Measurements from ENCODE around the gene PLA2G15.
"Not testable (repeated sequence)": the region's sequence is repeated elsewhere in the genome, so short reads cannot be mapped to it uniquely, and the experiment has no call there.

The PLA2G15 gene

DNA sequence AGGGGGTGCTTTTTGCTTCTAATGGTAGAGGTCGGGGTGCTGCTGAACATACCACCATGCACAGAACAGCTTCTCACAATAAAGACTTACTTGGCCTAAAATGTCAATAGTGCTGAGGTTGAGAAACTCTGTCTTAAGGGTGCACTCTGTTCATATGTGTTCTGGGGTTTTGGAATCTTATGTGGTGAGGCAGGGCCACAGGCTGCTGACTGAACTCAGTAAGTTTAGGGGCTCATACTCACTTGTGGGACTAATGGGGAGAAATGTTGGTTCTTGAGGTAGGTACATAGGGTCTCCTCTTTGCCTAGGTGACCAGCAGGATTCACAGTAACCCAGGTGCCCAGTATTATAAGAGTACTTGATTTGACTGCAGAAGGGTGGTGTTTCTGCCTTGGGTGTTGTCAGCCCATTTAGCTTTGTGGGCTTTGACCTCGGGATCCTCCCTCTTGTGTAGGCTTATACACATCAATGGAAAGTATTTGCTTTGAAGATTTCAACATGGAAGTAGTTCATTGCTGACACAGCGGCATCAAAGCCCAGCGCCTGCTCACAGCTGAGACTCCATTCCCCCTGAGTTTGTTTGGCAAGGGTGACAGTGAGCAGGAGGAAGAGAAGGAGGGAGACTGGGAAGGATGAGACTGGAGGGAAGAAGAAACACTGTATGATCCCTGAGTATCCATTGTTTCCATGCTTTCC, 36.3 kb downstream of the PLA2G15 start:
- no peak for DNase-seq

DNA sequence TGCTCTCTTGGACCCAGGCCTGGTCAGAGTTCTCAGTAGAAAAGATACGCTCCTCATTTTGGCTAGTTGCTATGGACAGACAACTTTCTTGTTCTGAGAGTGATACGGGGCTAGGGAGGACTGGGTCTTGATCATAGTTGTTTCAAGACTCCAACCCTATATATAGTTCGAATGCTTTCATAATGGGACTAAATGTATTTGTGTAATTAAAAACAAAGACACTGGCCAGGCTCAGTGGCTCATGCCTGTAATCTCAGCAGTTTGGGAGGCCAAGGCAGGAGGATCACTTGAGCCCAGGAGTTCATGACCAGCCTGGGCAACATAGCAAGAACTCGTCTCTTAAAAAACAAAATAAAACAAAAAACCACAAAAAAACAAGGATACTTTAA, 36.9 kb downstream of the PLA2G15 start:
- DNase-seq = no peak

DNA sequence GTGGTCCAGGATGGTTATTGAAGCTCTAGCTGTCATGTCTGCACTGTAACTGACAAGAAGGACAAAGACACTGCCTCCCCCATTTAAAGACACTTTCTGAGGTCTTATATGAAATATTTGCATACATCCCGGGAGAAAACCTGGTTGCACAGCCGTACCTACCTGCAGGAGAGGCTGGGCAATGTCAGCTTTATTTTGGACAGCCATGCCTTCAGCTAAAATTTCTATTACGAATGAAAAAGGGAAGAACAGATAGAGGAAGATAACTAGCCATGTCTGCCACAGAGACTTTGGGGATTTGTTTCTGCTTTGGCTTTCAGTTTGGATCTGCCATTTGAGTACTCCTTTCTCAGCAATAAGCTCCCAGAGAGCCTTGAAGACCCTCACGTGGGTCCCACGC, 38.2 kb downstream of the PLA2G15 start:
- no peak for DNase-seq

DNA sequence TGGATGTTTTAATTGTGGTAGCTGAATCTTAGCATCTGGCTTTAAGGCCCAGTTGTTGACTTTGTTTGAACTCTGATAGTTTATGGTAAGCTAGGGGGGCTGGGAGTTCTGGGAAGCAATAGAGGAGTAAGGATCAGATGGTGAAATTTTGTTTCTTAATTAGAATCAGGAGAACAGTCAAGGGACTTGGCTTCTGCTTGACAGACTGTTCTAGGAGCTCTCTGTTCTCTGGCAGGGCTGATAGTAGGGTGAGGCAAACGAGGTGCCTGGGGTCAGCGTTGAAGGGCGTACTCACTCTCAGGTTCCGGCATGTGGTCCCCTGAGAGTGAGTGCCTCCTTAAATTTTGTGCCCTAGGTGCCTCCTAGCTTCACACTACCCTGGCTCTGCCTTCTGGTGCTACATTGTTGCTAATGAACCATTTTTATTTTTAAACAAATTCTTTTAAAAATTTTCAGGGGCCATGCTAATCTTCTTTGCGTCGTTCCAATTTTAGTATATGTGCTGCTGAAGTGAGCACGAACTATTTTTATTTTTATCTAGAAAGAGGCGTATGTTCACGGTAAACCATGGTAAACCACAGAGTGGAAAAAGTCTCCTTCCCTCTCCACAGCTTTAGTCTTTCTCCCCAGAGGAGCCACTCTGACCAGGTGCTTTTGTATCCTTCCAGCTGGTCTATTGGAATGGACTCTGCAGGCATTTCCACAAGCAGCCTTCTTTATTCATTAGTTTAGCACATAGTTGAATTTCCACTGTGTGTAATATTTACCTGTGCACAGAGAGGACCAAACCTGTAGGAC, 38.8 kb downstream of the PLA2G15 start:
- no peak for DNase-seq

DNA sequence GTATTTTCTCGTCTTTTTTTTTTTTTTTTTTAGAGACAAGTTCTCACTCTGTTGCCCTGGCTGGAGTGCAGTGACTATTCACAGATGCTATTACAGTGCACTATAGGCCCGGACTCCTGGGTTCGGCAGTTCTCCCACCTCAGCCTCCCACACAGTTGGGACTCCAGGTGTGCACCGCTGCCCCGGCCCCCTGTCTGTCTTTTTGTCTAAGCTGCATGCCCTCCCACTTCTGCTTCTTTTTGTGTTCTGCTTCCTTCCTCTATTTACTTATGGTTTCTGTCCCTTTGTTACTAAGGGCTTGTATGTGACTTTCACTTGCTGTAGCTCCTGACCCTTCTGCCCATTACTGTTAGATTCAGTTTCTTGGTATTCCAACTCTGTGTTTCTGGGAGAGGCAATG, 39.7 kb downstream of the PLA2G15 start:
- DNase-seq = no peak

DNA sequence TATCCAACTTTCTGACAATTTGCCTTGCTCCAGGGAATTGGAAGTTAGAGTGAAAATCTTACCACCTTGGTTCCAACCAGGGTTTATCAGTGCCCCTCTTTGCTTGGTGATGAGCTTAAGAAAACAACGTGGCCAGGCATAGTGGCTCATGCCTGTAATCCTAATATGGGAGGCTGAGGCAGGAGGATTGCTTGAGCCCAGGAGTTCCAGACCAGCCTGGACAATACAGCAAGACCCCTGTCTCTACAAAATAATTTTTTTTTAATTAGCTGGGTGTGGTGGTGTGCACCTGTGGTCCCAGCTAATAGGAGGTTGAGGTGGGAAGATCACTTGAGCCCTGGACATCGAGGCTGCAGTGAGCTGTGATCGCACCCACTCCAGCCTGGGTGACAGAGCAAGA, 40.5 kb downstream of the PLA2G15 start:
- DNase-seq = no peak

DNA sequence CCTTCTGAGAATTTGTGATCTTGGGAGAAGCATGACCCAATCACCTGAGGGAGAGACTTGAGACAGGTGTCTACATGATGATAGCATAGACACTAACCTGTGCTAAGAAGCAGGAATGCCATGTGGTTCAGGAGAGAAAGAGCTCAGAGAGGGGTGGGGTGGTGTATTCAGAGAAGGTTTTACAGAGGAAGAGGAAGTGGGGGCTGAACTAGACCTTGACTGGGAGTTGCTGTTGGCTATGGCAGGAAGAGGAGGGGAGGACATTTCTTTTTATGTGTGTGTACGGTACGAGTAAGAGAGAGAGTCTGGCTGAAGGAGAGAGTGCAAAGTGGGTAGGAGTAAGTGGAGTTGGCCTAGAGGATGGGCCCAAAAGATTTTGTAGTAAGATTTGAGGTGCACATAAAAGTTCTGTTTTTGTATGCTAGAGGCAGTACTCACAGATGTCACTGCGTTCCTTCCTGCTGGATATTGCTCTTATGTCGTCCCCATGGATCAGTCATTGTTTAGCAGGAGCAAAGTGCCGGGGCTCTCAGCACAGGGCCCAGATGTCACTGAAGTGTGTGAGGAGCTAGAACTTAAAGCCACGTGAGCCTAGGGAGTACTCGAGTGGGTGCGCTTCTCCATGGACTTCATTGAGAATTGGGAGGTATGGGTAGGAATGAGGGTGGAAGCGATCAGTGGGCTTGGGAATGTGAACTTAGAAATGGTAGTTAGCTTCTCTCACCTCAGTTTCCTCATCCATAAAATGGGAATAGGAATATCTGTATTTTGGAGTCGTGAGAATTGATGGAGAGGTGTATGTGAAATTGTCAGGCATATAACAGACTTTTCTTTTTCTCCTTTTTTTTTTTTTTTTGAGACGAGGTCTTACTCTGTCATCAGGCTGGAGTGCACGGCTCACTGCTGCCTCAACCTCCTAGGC, 41.2 kb downstream of the PLA2G15 start:
- no peak for DNase-seq

DNA sequence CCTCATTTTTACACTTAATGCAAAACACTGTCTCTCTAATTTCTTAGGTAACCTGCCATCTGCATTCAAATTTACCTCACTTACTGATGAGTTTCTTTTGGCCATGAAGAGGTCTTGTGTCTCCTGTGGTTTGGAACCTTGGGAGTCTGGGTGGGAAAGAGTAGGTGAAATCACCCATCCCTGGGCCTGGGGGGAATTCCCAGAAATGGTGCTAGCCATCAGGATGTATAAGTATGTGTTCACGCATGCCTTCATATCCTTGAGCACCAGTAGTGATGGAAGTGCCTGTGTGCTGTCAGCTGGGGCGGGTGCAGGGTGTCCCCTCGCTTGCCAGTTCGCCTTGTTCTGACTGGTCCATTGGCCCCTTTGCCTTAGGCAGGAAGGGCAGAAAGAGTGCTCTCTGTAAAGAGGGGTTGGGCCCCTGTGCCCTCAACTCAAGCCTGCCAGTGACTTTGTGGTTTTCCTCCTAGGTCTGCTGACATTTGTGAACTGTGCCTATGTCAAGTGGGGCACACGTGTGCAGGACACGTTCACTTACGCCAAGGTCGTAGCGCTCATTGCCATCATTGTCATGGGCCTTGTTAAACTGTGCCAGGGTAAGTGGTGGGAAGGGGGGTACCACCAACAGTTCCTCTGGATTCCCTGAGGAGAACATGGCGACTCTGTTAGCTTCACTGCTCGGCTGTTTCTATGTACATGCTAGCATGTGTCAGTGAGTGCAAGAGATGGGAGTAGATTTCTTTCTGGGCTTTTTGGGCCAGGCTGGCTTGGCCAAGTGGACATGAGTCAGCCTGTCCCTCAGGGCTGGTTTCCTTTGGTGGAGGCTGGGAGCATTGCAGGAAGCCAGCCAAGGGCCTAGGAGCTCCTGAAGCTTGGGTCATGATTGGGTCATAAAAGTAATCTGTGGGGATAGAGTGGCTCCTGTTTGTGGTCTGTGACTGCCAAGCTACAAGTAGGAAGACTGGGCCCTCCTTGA, 42.4 kb downstream of the PLA2G15 start:
- DNase-seq = no peak

DNA sequence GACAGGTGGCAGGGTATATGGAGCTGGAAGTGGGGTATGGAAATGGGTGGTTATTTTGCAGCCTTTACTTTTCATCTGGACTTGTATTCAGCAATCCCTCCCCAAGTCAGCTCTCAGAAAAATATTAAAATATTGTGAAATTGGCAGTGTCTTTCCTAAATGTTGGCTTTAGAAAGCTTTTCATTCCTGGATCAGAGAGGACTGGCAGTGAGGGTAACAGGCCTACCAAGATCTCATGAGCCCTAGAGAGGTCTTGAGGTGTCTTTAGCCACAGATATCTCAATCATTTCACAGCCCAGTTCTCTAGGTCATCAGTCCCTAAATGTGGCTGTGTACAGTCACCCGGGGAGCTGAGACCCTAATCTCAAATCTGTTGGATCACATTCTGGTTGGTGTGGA, 43.1 kb downstream of the PLA2G15 start:
- no peak for DNase-seq

DNA sequence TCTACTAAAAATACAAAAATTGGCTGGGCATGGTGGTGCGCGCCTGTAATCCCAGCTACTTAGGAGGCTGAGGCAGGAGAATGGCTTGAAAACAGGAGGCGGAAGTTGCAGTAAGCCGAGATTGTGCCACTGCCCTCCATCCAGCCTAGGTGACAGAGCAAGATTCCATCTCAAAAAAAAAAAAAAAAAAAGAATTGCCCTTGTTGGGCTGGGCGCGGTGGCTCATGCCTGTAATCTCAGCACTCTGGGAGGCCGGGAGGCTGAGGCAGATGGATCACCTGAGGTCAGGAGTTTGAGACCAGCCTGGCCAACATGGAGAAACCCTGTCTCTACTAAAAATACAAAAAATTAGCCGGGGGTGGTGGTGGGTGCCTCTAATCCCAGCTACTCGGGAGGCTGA, 43.6 kb downstream of the PLA2G15 start:
- DNase-seq = not testable (repeated sequence)

DNA sequence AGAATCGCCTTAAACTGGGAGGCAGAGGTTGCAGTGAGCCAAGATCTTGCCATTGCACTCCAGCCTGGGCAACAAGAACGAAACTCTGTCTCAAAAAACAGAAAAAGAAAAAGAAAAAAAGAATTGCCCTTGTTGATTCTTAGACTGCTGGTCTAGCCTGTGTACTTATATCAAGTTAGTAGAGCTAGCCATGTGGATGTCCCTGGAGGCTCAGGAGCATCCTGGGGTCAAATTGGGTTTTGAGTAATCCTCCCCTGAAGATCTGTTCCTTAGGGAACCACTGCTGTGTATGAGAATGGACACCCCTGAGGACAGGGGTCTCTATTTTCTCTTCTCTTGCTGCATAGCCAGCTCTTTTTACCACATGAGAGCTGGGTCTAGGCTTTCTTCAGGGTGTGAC, 44.0 kb downstream of the PLA2G15 start:
- no peak for DNase-seq

DNA sequence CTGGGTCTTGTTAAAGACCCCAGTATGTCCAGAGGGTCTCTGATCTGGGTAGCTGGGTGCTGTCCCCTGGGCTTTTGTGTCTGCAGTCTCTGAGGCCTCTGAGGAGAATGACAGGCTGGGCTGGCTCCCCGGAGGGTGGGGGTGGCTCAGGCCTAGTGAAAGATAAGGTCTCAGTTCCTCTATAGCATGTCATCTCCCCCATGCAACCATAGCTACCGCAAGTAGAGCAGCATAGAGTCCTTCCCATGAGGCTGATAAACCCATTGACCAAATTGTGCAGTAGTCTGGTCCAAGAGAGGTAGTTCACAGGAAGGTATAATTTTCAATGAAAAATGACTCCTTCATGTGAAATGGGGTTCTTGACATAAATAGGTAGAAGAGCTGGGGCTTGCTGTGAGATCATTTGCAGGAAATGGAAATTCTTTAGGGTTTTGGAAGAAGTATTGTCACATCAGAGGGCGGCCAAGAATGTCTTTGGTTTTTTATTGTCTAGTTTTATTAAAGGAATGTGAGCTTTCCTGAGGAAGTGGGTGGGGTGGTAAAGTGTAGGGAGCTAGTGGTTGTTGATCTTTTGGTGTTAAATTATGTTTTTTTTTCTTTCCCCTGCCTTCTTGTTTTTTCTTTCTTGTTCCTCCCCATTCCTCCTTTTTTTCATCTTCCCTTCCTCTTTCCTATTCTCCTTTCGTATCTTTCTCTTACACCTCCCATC, 44.6 kb downstream of the PLA2G15 start:
- DNase-seq = peak; percentile 45 to 54

DNA sequence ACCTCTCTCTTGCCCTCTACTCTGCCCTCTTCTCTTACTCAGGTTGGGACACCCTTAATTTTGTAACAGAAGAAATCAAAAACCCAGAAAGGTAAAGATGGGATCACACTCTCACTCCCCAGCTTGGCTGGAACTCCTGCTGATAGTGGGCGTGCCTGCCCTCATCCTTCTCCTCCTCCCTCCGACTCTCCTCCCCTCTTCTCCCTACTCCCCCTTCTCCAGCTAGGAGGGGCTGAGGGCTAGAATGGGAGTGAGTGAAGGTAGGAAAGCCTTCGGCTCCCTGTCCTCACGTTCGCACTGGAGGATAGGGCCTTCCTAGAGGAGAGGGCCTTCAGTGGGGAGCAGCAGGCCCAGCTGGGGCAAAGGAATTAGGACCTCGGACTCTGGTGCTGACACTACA, 45.3 kb downstream of the PLA2G15 start:
- no peak for DNase-seq

DNA sequence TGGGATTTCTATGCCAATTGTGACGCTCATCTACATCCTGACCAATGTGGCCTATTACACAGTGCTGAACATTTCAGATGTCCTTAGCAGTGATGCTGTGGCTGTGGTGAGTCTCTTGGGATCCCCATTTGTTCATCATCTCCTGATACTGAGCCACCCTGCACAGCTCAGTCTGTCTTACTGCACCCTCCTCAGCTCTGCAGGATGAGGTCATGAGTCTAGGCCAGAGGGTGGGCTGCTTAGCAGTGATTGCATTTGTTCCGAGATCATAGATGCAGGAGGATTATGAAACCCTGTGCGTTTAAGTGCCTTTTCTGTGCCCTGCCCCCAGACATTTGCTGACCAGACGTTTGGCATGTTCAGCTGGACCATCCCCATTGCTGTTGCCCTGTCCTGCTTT, 46.1 kb downstream of the PLA2G15 start:
- DNase-seq = no peak

DNA sequence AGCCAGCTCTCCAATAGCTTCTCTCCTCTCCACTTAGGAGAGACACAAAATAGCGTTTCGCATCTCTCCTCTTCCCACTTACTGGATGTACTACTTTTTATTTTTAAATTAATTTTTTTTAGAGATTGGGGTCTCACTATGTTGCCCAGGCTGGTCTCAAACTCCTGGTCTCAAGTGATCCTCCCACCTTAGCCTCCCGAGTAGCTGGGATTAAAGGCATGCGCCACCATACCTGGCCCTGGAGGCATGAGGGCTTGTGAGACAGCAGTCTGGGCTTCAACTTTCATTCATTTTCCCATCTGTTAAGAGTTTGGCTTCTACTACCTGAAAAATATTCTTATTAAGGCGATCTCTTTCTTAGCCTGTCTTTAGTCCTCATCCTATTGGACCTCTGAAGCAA, 47.3 kb downstream of the PLA2G15 start:
- DNase-seq = no peak

DNA sequence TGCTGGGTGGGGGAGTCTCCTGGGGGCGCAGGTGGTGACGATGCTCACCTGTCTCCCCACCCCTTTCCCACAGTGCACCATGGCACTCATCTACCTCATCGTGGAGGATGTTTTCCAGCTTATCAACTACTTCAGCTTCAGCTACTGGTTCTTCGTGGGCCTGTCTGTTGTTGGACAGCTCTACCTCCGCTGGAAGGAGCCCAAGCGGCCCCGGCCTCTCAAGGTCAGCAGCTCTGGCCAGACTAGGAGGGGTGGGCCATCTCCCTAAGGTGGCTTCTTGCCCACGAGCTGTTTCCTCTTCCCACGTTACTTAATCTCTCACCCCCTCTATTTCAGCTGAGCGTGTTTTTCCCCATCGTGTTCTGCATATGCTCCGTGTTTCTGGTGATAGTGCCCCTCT, 51.1 kb downstream of the PLA2G15 start:
- DNase-seq = no peak

DNA sequence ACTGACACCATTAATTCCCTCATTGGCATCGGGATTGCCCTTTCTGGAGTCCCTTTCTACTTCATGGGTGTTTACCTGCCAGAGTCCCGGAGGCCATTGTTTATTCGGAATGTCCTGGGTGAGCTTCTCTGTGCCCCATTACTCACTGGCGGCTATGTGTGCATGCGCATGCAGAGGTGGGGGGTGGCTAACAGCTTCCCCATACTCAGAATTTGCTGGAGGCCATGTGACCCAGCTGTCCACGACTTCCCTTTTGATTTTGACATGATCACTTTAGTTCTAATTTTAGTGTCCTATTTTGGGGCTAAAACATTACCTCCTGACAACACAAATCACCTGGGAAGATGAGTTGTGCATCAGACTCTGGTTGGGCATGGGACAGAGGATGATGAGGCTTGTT, 51.5 kb downstream of the PLA2G15 start:
- DNase-seq = no peak

DNA sequence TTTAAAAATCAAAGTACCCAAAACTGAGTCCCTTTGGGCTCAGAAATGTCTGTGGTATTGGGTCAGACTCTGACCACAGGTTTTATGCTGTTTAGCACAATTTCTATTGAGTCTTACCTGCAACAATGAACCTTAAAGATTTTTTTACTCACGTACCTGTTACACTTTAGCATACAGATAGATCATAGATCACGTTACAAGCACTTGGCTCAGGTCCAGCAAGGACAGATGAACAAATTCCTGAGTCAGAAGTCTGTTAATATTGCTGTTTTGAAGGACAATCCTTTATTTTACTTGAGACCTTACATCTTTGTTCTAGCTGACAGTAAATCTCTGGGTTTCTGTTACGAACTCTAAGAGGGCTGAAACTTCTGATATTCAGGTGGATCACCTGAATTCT, 52.7 kb downstream of the PLA2G15 start:
- DNase-seq = no peak

DNA sequence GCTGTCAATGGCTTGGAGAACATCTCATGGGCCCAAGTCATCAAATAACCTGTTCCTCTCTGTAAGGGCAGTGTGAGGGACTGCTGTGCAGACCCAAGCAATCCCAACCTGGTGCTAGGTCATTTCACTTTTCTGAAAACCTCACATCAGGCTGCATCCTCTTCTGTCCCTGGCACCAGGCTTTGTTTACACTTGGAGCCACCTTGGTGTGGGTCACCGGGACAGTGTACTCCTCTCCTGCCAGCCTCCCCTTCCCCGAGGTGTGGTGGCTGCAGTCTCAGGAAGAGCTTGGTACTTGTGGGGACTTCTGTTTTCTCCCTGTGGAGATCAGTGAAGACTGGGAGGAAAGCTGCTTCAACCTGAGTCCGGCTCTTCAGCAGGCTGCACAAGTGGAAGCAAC, 53.1 kb downstream of the PLA2G15 start:
- DNase-seq = no peak

DNA sequence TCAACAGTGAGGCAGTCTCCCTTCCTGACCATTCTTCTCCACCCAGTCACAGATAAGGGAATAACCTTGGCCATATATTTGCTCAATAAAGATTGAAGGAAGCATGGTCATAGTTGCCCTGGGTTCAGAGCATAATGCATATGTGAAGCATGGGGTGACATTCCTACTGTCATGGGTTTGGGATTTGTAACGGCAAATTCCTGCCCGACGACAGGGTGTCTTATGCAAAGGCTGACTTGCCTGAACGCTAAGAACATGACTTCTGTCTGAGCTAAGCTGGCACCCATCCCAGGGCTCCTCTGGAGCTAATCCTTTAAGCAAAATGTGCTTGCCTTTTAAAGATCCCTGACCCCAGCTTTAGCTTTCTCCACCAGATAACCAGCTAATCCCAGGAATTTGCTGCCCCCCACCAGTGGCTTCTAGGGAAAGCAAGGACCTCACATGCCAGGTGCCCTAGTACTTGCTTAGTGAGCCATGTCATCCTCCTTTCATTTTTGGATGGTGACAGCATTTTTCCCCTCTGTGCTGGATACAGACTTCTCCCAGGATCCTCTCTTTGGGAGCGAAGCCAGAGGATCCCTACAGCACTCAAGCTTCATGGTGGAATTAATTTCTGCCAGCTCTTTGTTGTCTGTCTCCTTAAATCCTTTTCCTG, 53.9 kb downstream of the PLA2G15 start:
- no peak for DNase-seq
